H1 (cell line): Measurements from ENCODE around the gene TSPAN9. TPM values are rescaled to one million over a fixed set of nuclear protein-coding genes. Genes with fewer than 3 reads are reported as not detected.

Experiments
- CTCF ChIA-PET: fragments of 300-600 bp; sonication (Branson Sonifier 250); formaldehyde crosslinking; loops from one replicate; lab custom pipeline; 2021; ENCODE audit not compliant: partially characterized antibody; lab: Charles Lee
- POLR2A ChIA-PET: fragments of 300-600 bp; sonication (Branson Sonifier 250); formaldehyde crosslinking; loops from one replicate; lab custom pipeline; 2021; ENCODE audit warnings: inconsistent platforms; ENCODE audit not compliant: partially characterized antibody; lab: Charles Lee
- DNase-seq, 2 experiments: peaks; one replicate each; pipeline versions ENCODE4 v3.0.0 to v3.0.0-alpha.2; 2010 to 2022; ENCODE audit warnings: low spot score in 2 of 2, low read depth in 1 of 2, mixed read lengths in 1 of 2
- FAIRE-seq: peaks from 2 replicates; lab custom pipeline; 2011; peaks lifted over from hg19 to GRCh38; lab: Jason Lieb, UNC
- H2AFZ ChIP-seq: 2 replicates; pipeline ENCODE4 v1.8.1; 2012; ENCODE audit warnings: low read length, inconsistent platforms
- H2AK5ac ChIP-seq: 2 replicates; pipeline ENCODE4 v1.6.1; 2013; ENCODE audit warnings: low read depth, low read length
- H2BK120ac ChIP-seq: replicated peaks from 2 replicates; pipeline ENCODE3; 2013; ENCODE audit warnings: low read depth, low read length, inconsistent platforms
- H2BK12ac ChIP-seq: 2 replicates; pipeline ENCODE4 v1.6.1; 2013; ENCODE audit warnings: low read depth, low read length
- H2BK15ac ChIP-seq: 2 replicates; pipeline ENCODE4 v1.6.1; 2013; ENCODE audit warnings: low read length
- H2BK20ac ChIP-seq: 2 replicates; pipeline ENCODE4 v1.6.1; 2013; ENCODE audit warnings: low read length
- H2BK5ac ChIP-seq: 2 replicates; pipeline ENCODE4 v1.6.1; 2013; ENCODE audit warnings: low read depth, low read length
- H3K14ac ChIP-seq: 2 replicates; pipeline ENCODE4 v1.6.1; 2013; ENCODE audit warnings: inconsistent platforms; ENCODE audit not compliant: insufficient read length
- H3K18ac ChIP-seq: 2 replicates; pipeline ENCODE4 v1.6.1; 2013; ENCODE audit warnings: low read length; ENCODE audit errors: extremely low read depth
- H3K23ac ChIP-seq: 2 replicates; pipeline ENCODE4 v1.6.1; 2013; ENCODE audit warnings: inconsistent platforms; ENCODE audit not compliant: insufficient read length
- H3K23me2 ChIP-seq: 2 replicates; pipeline ENCODE4 v1.6.1; 2013; ENCODE audit warnings: low read depth, low read length
- H3K27ac ChIP-seq: 2 replicates; pipeline ENCODE4 v1.6.1; 2011; ENCODE audit warnings: low read depth, low read length, inconsistent platforms
- H3K27me3 ChIP-seq, 4 experiments: replicated peaks in 1 of 4; 1 replicate in 1 of 4; 2 replicates in 3 of 4; pipeline versions ENCODE4 v1.6.1 to v1.8.1; 2011 to 2013; ENCODE audit warnings: low read length in 3 of 4, mild to moderate bottlenecking in 3 of 4, inconsistent platforms in 2 of 4, mixed read lengths in 2 of 4, moderate library complexity in 1 of 4; ENCODE audit not compliant: control insufficient read depth in 3 of 4, insufficient read depth in 3 of 4; ENCODE audit errors: extremely low read depth in 1 of 4
- H3K36me3 ChIP-seq, 4 experiments: 2 replicates each; pipeline versions ENCODE4 v1.6.1 to v1.8.1; 2011 to 2013; ENCODE audit warnings: mild to moderate bottlenecking in 4 of 4, low read length in 3 of 4, moderate library complexity in 2 of 4, control low read depth in 1 of 4, inconsistent platforms in 1 of 4; ENCODE audit not compliant: insufficient read depth in 4 of 4, control insufficient read depth in 2 of 4
- H3K4ac ChIP-seq: replicated peaks from 2 replicates; pipeline ENCODE3; 2013; ENCODE audit warnings: low read length, low read depth, mixed read lengths, inconsistent platforms; ENCODE audit not compliant: insufficient read length
- H3K4me1 ChIP-seq, 4 experiments: replicated peaks in 1 of 4; 1 replicate in 1 of 4; 2 replicates in 3 of 4; pipeline versions ENCODE4 v1.6.1 to v1.8.1; 2011 to 2013; ENCODE audit warnings: low read length in 3 of 4, inconsistent platforms in 2 of 4, mixed read lengths in 1 of 4; ENCODE audit not compliant: insufficient read depth in 4 of 4, control insufficient read depth in 3 of 4
- H3K4me2 ChIP-seq, 2 experiments: 2 replicates each; pipeline versions ENCODE4 v1.6.1 to v1.8.1; 2011 to 2013; ENCODE audit warnings: low read depth in 2 of 2, low read length in 2 of 2, control low read depth in 1 of 2, inconsistent platforms in 1 of 2, mild to moderate bottlenecking in 1 of 2; ENCODE audit not compliant: insufficient read depth in 1 of 2
- H3K4me3 ChIP-seq, 4 experiments: fragments of 200-600, 300-600 bp in 1 of 4; sonication (generic), shearing (Covaris generic), sonication (Bioruptor Twin) in 1 of 4; 2 replicates each; pipeline versions ENCODE4 v1.5.1 to v1.8.1; 2011 to 2016; ENCODE audit warnings: low read length in 4 of 4, low read depth in 3 of 4, control low read depth in 2 of 4, inconsistent platforms in 2 of 4, mild to moderate bottlenecking in 2 of 4, mixed read lengths in 1 of 4, moderate library complexity in 1 of 4; ENCODE audit not compliant: insufficient read depth in 2 of 4; ENCODE audit errors: extremely low read depth in 1 of 4
- H3K56ac ChIP-seq: replicated peaks from 2 replicates; pipeline ENCODE3; 2013; ENCODE audit warnings: low read depth, mild to moderate bottlenecking, mixed read lengths, low read length, inconsistent platforms; ENCODE audit not compliant: insufficient read length
- H3K79me1 ChIP-seq: 2 replicates; pipeline ENCODE4 v1.6.1; 2013; ENCODE audit warnings: low read depth, low read length, control low read depth
- H3K79me2 ChIP-seq, 2 experiments: 2 replicates each; pipeline versions ENCODE4 v1.6.1 to v1.8.1; 2012 to 2013; ENCODE audit warnings: low read length in 2 of 2, mild to moderate bottlenecking in 2 of 2, inconsistent platforms in 1 of 2; ENCODE audit not compliant: insufficient read depth in 2 of 2, control insufficient read depth in 1 of 2
- H3K9ac ChIP-seq, 4 experiments: replicated peaks in 1 of 4; 1 replicate in 1 of 4; 2 replicates in 3 of 4; pipeline versions ENCODE4 v1.6.1 to v1.8.1; 2011 to 2013; ENCODE audit warnings: low read depth in 3 of 4, low read length in 3 of 4, control low read depth in 2 of 4, mild to moderate bottlenecking in 2 of 4, moderate library complexity in 2 of 4, inconsistent platforms in 1 of 4; ENCODE audit errors: extremely low read depth in 1 of 4
- H3K9me3 ChIP-seq, 2 experiments: 2 replicates each; pipeline versions ENCODE4 v1.6.1 to v1.8.1; 2012 to 2013; ENCODE audit warnings: mild to moderate bottlenecking in 2 of 2, moderate library complexity in 2 of 2, control low read depth in 1 of 2, inconsistent platforms in 1 of 2, low read depth in 1 of 2, low read length in 1 of 2, mixed read lengths in 1 of 2; ENCODE audit not compliant: insufficient read depth in 2 of 2
- H4K20me1 ChIP-seq, 2 experiments: replicated peaks in 1 of 2; 2 replicates each; pipeline versions ENCODE3 to v1.8.1; 2011 to 2013; ENCODE audit warnings: inconsistent platforms in 2 of 2, low read length in 2 of 2, mild to moderate bottlenecking in 1 of 2; ENCODE audit not compliant: insufficient read depth in 2 of 2, control insufficient read depth in 1 of 2
- H4K5ac ChIP-seq: 2 replicates; pipeline ENCODE4 v1.6.1; 2013; ENCODE audit warnings: low read length, low read depth, mixed read lengths, inconsistent platforms; ENCODE audit not compliant: insufficient read length
- H4K8ac ChIP-seq: 2 replicates; pipeline ENCODE4 v1.8.0; 2013; ENCODE audit warnings: mild to moderate bottlenecking, moderate library complexity, low read length, inconsistent platforms; ENCODE audit not compliant: insufficient read depth; ENCODE audit errors: extremely low read depth
- H4K91ac ChIP-seq: replicated peaks from 2 replicates; pipeline ENCODE3; 2013; ENCODE audit warnings: low read length, mixed read lengths, inconsistent platforms; ENCODE audit not compliant: insufficient read length
- ATF2 ChIP-seq: IDR thresholded peaks from 2 replicates; pipeline ENCODE4 v1.6.1; 2012; ENCODE audit warnings: low read length, inconsistent platforms
- BCL11A ChIP-seq, 2 experiments: IDR thresholded peaks; one replicate each; pipeline ENCODE4 v1.6.1; 2011; ENCODE audit warnings: low read depth in 2 of 2, low read length in 2 of 2, mild to moderate bottlenecking in 2 of 2
- WGBS, 2 experiments: shearing (Covaris generic) in 1 of 2; methylation state at CpG; one replicate each; pipeline versions ENCODE4 v1.1.6 to v1.1.7; 2013 to 2015; ENCODE audit warnings: low lambda C conversion rate in 2 of 2, mixed read lengths in 2 of 2, inconsistent platforms in 1 of 2, low coverage in 1 of 2, missing lambda C conversion rate in 1 of 2; ENCODE audit not compliant: insufficient replicate concordance in 2 of 2, insufficient coverage in 1 of 2, insufficient read length in 1 of 2; ENCODE audit errors: extremely low coverage in 1 of 2, missing lambda C conversion rate in 1 of 2; 5-methylcytosine and 5-hydroxymethylcytosine counted together
- polyA plus RNA-seq, 7 experiments: library from polyadenylated mRNA; depleted of rRNA in 3 of 7; stranded (reverse) in 5 of 7; unstranded in 2 of 7; fragments of >200 nt in 5 of 7; fragments of 200-250 nt in 2 of 7; gene quantifications; 1 replicate in 5 of 7; 2 replicates in 1 of 7; 4 replicates in 1 of 7; pipeline versions ENCODE4 v1.2.1 to v1.2.3, GENCODE V29; 2011 to 2013; ENCODE audit warnings: missing spikeins in 2 of 7, mixed read lengths in 2 of 7
- total RNA-seq: library from RNA; stranded (reverse); fragmentation: NEBNext Ultra II Directional; extraction: Animal tissue kit (Norgen Biotek cat#: 25700); gene quantifications from 2 replicates; pipeline ENCODE4 v1.2.1, GENCODE V29; 2021

The TSPAN9 gene
- total and polyA plus RNA-seq, 2 of the 8 experiments (the other 6 are each of a cell fraction or from before 2014, with no cell fraction given): 11.5 to 29.1 TPM

GRCh38 chr12:3045494-3045893 lies 31.7 kb upstream of the TSPAN9 start:
- Histone ChIP-seq H3K27ac (no peak overlapping the region), H3K18ac (no peak overlapping the region), H3K4me3 (no peak overlapping the region), H2BK120ac (no peak overlapping the region), H3K23me2 (no peaks in the 10 kb centered on the region), H3K14ac (no peak overlapping the region), H3K79me1 (no peaks in the 10 kb centered on the region), H2BK20ac (no peak overlapping the region), H3K23ac (no peak overlapping the region), H2AK5ac (no peak overlapping the region), H4K20me1 (peaks cover 0 to 6% of the 10 kb centered on the region in 2 experiments), H3K9me3 (no peaks in the 10 kb centered on the region), H3K4ac (no peak overlapping the region), H3K4me1 (peaks cover 0 to 5% (median 2%) of the 10 kb centered on the region in 4 experiments; a peak in 4 of 7 replicates), H4K5ac (no peak overlapping the region), H3K9ac (no peak overlapping the region), H3K56ac (no peak overlapping the region), H3K27me3 (no peaks in the 10 kb centered on the region), H2BK15ac (no peak overlapping the region), H3K79me2 (no peaks in the 10 kb centered on the region), H4K91ac (no peak overlapping the region), H3K4me2 (no peak overlapping the region), H2BK12ac (no peak overlapping the region), H4K8ac (no peak overlapping the region), H2BK5ac (no peak overlapping the region), H3K36me3 (peaks cover 0 to 13% (median 7%) of the 10 kb centered on the region in 4 experiments; a peak in 7 of 8 replicates), H2AFZ (no peak overlapping the region)
- ChIA-PET POLR2A (interaction anchor here (0.6 to 1.8 kb wide), 5 partner anchors 11 to 417 kb away, joined by 3 read pairs; no protein-coding TSS in a partner anchor), CTCF (interaction anchor here (0.6 to 1.6 kb wide), 4 partner anchors 14 to 318 kb away, joined by 3 read pairs; no protein-coding TSS in a partner anchor)
- WGBS, 2 experiments: 96% methylated on average over 4 of the region's 5 CpGs; no CpG with 5 or more reads in 1 of the 2 experiments
- TF ChIP-seq BCL11A (IDR thresholded peaks at IDR 0.05; ENCODE audit: low read depth in 2 of 2, low read length in 2 of 2) (no peak), ATF2 (peak; percentile 84)
- DNase-seq: no peak
- no peak for FAIRE-seq
